Sigmoid colon (tissue), 7 donors: ENCODE data around the gene GMEB2. TPM values are rescaled to one million over a fixed set of nuclear protein-coding genes. Genes with fewer than 3 reads are reported as not detected.

Experiments used
- DNase-seq: peaks from one replicate; pipeline ENCODE4 v3.0.0-alpha.2; 2019
- H3K27ac ChIP-seq, 4 donors: fragments of 200-600 bp; sonication (generic); one replicate each; pipeline ENCODE4 v1.5.1; 2016 to 2019; ENCODE audit warnings: mild to moderate bottlenecking in 1 of 4
- H3K27me3 ChIP-seq, 3 donors: fragments of 200-600 bp; sonication (generic); one replicate each; pipeline ENCODE4 v1.5.1; 2019; ENCODE audit warnings: mild to moderate bottlenecking in 1 of 3
- H3K36me3 ChIP-seq, 4 donors: fragments of 200-600 bp; sonication (generic); one replicate each; pipeline ENCODE4 v1.5.1; 2016 to 2019
- H3K4me1 ChIP-seq, 4 donors: fragments of 200-600 bp; sonication (generic); one replicate each; pipeline ENCODE4 v1.5.1; 2017 to 2019
- H3K4me3 ChIP-seq, 4 donors: fragments of 200-600 bp; sonication (generic); one replicate each; pipeline ENCODE4 v1.5.1; 2017 to 2019; ENCODE audit warnings: mild to moderate bottlenecking in 2 of 4, moderate library complexity in 1 of 4
- H3K9me3 ChIP-seq, 4 donors: fragments of 200-600 bp in 3 of 4; sonication (generic) in 3 of 4; one replicate each; pipeline versions ENCODE4 v1.5.1 to v1.6.1; 2013 to 2019
- EP300 ChIP-seq, 4 donors: sonication (generic); formaldehyde crosslinking; IDR thresholded peaks; one replicate each; pipeline ENCODE4 v1.6.1; 2017; ENCODE audit warnings: antibody characterized with exemption in 4 of 4
- POLR2A ChIP-seq, 2 donors: fragments of 450-650 bp; IDR thresholded peaks; one replicate each; pipeline ENCODE4 v1.6.1; 2016; ENCODE audit warnings: antibody characterized with exemption in 2 of 2, mild to moderate bottlenecking in 2 of 2, moderate library complexity in 2 of 2
- POLR2AphosphoS5 ChIP-seq, 4 donors: sonication (generic); formaldehyde crosslinking; IDR thresholded peaks; one replicate each; pipeline ENCODE4 v1.6.1; 2017; ENCODE audit warnings: antibody characterized with exemption in 4 of 4
- WGBS, 2 donors: extraction: QIAGEN DNeasy Blood & Tissue Kit; methylation state at CpG; one replicate each; pipeline ENCODE4 v1.1.7; 2013; 5-methylcytosine and 5-hydroxymethylcytosine counted together
- intact Hi-C: fragments of 100-400 bp; cut with DNase I; formaldehyde crosslinking; loops from one replicate; pipeline ENCODE4 v1.15.1; 2023
- polyA plus RNA-seq, 3 donors: library from polyadenylated mRNA; stranded (reverse); fragments of 200-250 nt; gene quantifications; one replicate each; pipeline ENCODE4 v1.2.3, GENCODE V29; 2013
- total RNA-seq, 4 donors: library from RNA; depleted of rRNA; stranded (reverse); fragments of >200 nt; gene quantifications; one replicate each; pipeline ENCODE4 v1.1.0, GENCODE V29; 2016
- TF ChIP-seq, protein P1 (sequence below), 4 experiments: fragments of 450-650 bp in 3 of 4; fragments of 200-600 bp in 1 of 4; IDR thresholded peaks; one replicate each; pipeline ENCODE4 v1.5.1; 2016 to 2019; ENCODE audit warnings: antibody characterized with exemption in 4 of 4, mild to moderate bottlenecking in 3 of 4, moderate library complexity in 2 of 4
- donor health status: healthy with polysubstance abuse.
- donor health status: Bipolar disorder and iron deficiency.
- donor health status: healthy.

The GMEB2 gene
- total and polyA plus RNA-seq, 7 donors: 6.0 to 15.1 (median 7.9) TPM

DNA sequence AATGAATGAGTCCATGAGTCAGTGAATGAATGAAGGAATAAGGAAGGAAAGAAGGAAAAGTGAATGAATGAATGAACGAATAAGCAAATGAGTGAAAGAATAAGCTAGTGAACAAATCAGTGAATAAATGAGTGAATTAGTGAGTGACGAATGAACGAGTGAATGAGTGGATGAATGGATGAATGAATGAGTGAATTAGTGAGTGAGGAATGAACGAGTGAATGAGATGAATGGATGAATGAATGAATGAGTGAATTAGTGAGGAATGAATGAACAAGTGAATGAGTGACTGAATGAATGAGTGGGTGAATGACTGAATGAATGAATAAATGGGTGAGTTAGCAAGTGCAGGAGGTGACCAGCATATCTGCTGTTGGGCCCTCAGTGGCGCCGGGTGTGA, 83.2 kb downstream of the GMEB2 start:
- H3K27me3 ChIP-seq: peaks cover 0 to 42% (median 30%) of the 10 kb centered on the region in 3 donors
- DNase-seq: no peak
- H3K9me3 ChIP-seq: no peaks in the 10 kb centered on the region
- no peaks in the 10 kb centered on the region for H3K4me1 ChIP-seq
- no peak for TF ChIP-seq EP300 (IDR thresholded peaks at IDR 0.05)
- TF ChIP-seq POLR2AphosphoS5 (IDR thresholded peaks at IDR 0.05): no peak
- TF ChIP-seq, protein P1, sequence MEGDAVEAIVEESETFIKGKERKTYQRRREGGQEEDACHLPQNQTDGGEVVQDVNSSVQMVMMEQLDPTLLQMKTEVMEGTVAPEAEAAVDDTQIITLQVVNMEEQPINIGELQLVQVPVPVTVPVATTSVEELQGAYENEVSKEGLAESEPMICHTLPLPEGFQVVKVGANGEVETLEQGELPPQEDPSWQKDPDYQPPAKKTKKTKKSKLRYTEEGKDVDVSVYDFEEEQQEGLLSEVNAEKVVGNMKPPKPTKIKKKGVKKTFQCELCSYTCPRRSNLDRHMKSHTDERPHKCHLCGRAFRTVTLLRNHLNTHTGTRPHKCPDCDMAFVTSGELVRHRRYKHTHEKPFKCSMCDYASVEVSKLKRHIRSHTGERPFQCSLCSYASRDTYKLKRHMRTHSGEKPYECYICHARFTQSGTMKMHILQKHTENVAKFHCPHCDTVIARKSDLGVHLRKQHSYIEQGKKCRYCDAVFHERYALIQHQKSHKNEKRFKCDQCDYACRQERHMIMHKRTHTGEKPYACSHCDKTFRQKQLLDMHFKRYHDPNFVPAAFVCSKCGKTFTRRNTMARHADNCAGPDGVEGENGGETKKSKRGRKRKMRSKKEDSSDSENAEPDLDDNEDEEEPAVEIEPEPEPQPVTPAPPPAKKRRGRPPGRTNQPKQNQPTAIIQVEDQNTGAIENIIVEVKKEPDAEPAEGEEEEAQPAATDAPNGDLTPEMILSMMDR (IDR thresholded peaks at IDR 0.05): no peak
- TF ChIP-seq POLR2A (IDR thresholded peaks at IDR 0.05): no peak
- 71 to 87% methylated on average over 6 of the region's 6 CpGs for whole genome bisulfite sequencing, 2 donors
- no peak overlapping the region for H3K4me3 ChIP-seq
- no peaks in the 10 kb centered on the region for H3K36me3 ChIP-seq
- intact Hi-C loops: no loop called here
- no peak overlapping the region for H3K27ac ChIP-seq

DNA sequence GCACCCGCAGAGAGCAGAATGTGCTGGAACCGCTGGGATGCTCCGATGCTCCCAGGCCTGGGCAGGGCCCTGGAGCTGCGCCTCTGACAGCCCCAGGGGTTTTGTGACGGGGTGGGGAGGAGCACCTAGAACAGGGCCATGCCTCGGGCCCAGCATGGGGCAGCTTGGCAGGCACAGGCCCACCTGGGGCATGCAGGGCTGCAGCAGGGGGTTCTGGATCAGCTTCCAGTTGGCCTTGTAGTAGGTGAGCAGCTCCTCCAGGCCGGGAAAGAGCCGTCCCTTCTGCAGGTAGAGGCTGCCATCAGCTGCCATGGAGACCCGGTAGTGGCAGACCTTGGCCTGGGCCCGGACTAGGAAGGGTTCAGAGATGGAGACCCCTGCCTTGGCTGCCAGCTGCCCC, 83.8 kb downstream of the GMEB2 start:
- no peaks in the 10 kb centered on the region for H3K9me3 ChIP-seq
- 83 to 90% methylated on average over 10 of the region's 10 CpGs for WGBS, 2 donors
- H3K4me1 ChIP-seq: peaks cover 0 to 4% (median 1%) of the 10 kb centered on the region in 4 donors
- no peak for DNase-seq
- no peaks in the 10 kb centered on the region for H3K36me3 ChIP-seq
- no peak overlapping the region for H3K27ac ChIP-seq
- TF ChIP-seq POLR2AphosphoS5 (IDR thresholded peaks at IDR 0.05) (no peak), EP300 (IDR thresholded peaks at IDR 0.05) (no peak), POLR2A (IDR thresholded peaks at IDR 0.05) (no peak)
- TF ChIP-seq, protein P1 (IDR thresholded peaks at IDR 0.05): no peak
- H3K27me3 ChIP-seq: peaks cover 0 to 36% (median 24%) of the 10 kb centered on the region in 3 donors
- intact Hi-C loops: no loop called here
- H3K4me3 ChIP-seq: no peak overlapping the region

DNA sequence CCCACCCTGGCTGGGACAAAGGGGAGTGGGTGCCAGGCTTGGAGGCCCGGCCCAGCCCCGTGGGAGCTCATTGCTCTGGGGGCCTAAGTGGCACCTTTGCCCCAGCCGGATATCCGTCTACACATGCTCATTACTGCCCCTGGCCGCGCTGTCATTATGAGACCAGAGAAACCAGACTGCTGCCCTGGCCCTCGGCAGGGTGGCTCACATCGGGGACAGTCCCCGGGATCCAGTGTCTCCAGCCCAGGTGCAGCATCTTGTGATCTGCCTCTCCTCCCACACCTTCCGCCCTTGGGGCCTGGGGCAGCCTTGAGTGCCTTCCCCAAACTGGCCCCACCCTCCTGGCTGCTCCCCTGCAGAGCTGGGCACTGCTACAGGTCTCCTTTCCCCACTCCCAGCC, 84.2 kb downstream of the GMEB2 start:
- H3K4me1 ChIP-seq: peaks cover 0 to 8% (median 6%) of the 10 kb centered on the region in 4 donors
- no peaks in the 10 kb centered on the region for H3K9me3 ChIP-seq
- no peaks in the 10 kb centered on the region for H3K36me3 ChIP-seq
- 78 to 79% methylated on average over 10 of the region's 10 CpGs for WGBS, 2 donors
- intact Hi-C loops: no loop called here
- H3K27me3 ChIP-seq: peaks cover under 1 to 33% (median 20%) of the 10 kb centered on the region in 3 donors
- TF ChIP-seq, protein P1 (IDR thresholded peaks at IDR 0.05): no peak
- DNase-seq: no peak
- no peak overlapping the region for H3K27ac ChIP-seq
- no peak overlapping the region for H3K4me3 ChIP-seq

DNA sequence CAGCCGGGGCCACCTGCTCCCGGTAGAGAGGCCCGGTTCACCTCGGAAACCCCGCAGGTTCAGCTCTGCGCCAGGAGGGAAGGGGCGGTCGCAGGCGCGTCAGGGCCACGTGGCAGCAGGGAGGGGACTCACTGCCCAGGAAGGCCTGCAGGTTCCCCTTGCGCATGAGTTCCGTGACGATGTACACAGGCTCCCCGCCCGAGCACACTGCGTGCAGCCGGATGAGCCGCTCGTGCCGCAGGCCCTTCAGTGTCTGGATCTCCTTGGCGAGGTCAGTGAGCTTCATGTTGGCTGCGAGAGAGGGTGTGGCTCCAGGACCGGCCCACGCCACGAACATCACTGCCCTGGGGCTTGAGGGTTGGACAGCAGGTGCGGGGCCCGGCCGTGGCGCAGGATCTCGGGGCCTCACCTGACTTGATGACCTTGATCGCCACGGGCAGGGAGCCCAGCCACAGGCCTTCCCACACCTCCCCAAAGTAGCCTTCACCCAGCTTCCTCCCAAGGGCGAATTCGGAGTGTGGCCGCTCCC, 84.8 kb downstream of the GMEB2 start:
- H3K27me3 ChIP-seq: peaks cover 2 to 33% (median 19%) of the 10 kb centered on the region in 3 donors
- no peaks in the 10 kb centered on the region for H3K36me3 ChIP-seq
- intact Hi-C loops: no loop called here
- no peak for DNase-seq
- peaks cover 0 to 11% (median 9%) of the 10 kb centered on the region in 4 donors for H3K4me1 ChIP-seq
- no peak overlapping the region for H3K27ac ChIP-seq
- no peaks in the 10 kb centered on the region for H3K9me3 ChIP-seq
- 46 to 86% methylated on average over 36 of the region's 36 CpGs for WGBS, 2 donors
- no peak overlapping the region for H3K4me3 ChIP-seq
- TF ChIP-seq POLR2A (IDR thresholded peaks at IDR 0.05): peak in 1 of 2 donors; percentile 60
- TF ChIP-seq, protein P1 (IDR thresholded peaks at IDR 0.05): no peak

GRCh38 chr20:63541371-63541770, 85.5 kb downstream of the GMEB2 start:
- H3K27ac ChIP-seq: no peak overlapping the region
- 92 to 95% methylated on average over 28 of the region's 28 CpGs for WGBS, 2 donors
- peaks cover 0 to 11% (median 9%) of the 10 kb centered on the region in 4 donors for H3K4me1 ChIP-seq
- TF ChIP-seq, protein P1 (IDR thresholded peaks at IDR 0.05): no peak
- TF ChIP-seq POLR2A (IDR thresholded peaks at IDR 0.05) (no peak), POLR2AphosphoS5 (IDR thresholded peaks at IDR 0.05) (no peak), EP300 (IDR thresholded peaks at IDR 0.05) (no peak)
- intact Hi-C loops: no loop called here
- H3K27me3 ChIP-seq: peaks cover 2 to 33% (median 19%) of the 10 kb centered on the region in 3 donors
- no peaks in the 10 kb centered on the region for H3K9me3 ChIP-seq
- H3K36me3 ChIP-seq: no peaks in the 10 kb centered on the region
- no peak overlapping the region for H3K4me3 ChIP-seq
- no peak for DNase-seq
